GM23338 (cell line): ENCODE data around the gene SLC9A9. TPM values are rescaled to one million over a fixed set of nuclear protein-coding genes. Genes with fewer than 3 reads are reported as not detected.

Experiments used
- ATAC-seq: fragments of 200-7000 bp; cut with Tn5 transposase; 3 replicates; pipeline ENCODE4 v1.9.1; 2020
- DNase-seq: peaks from one replicate; pipeline ENCODE4 v3.0.0-alpha.2; 2015; ENCODE audit warnings: low spot score
- H2AFZ ChIP-seq: fragments of 200-600 bp; sonication (generic); 2 replicates; pipeline ENCODE4 v1.8.0; 2016; ENCODE audit warnings: antibody characterized with exemption, mild to moderate bottlenecking, moderate library complexity
- H3F3A ChIP-seq: fragments of 200-600 bp; sonication (generic); replicated peaks from 2 replicates; pipeline ENCODE4 v1.8.0; 2017; ENCODE audit warnings: antibody characterized with exemption, mixed run types, low read depth
- H3K27ac ChIP-seq: fragments of 200-600 bp; sonication (generic); 2 replicates; pipeline ENCODE4 v1.6.1; 2016; ENCODE audit warnings: low read depth
- H3K27me3 ChIP-seq: fragments of 200-600 bp; sonication (generic); 2 replicates; pipeline ENCODE4 v1.8.0; 2016; ENCODE audit warnings: mild to moderate bottlenecking, mixed run types, moderate library complexity; ENCODE audit not compliant: insufficient read depth
- H3K36me3 ChIP-seq: fragments of 200-600 bp; sonication (generic); 2 replicates; pipeline ENCODE4 v1.8.0; 2016; ENCODE audit warnings: mild to moderate bottlenecking; ENCODE audit not compliant: insufficient read depth
- H3K4me1 ChIP-seq: fragments of 200-600 bp; sonication (generic); 2 replicates; pipeline ENCODE4 v1.8.0; 2016; ENCODE audit warnings: mild to moderate bottlenecking, moderate library complexity; ENCODE audit not compliant: insufficient read depth
- H3K4me2 ChIP-seq: fragments of 200-600 bp; sonication (generic); 2 replicates; pipeline ENCODE4 v1.7.1; 2017; ENCODE audit warnings: mixed run types
- H3K4me3 ChIP-seq: fragments of 200-600 bp; sonication (generic); 2 replicates; pipeline ENCODE4 v1.6.1; 2016; ENCODE audit warnings: mixed run types
- H3K79me2 ChIP-seq: fragments of 200-600 bp; sonication (generic); replicated peaks from 2 replicates; pipeline ENCODE4 v1.8.0; 2017; ENCODE audit warnings: mild to moderate bottlenecking; ENCODE audit not compliant: insufficient read depth
- H3K9me2 ChIP-seq: fragments of 200-600 bp; sonication (generic); 2 replicates; pipeline ENCODE4 v1.8.0; 2017; ENCODE audit not compliant: insufficient read depth
- H4K20me1 ChIP-seq: fragments of 200-600 bp; sonication (generic); replicated peaks from 2 replicates; pipeline ENCODE4 v1.8.0; 2017; ENCODE audit warnings: mild to moderate bottlenecking; ENCODE audit not compliant: insufficient read depth
- H3K27ac Mint-ChIP-seq: 2 replicates; pipeline ENCODE4 v1.8.0; 2020; ENCODE audit warnings: inconsistent platforms, mild to moderate bottlenecking, moderate library complexity, mixed read lengths
- H3K27me3 Mint-ChIP-seq: 3 replicates; pipeline ENCODE4 v1.8.0; 2022; ENCODE audit warnings: low read depth, mild to moderate bottlenecking, moderate library complexity, mixed read lengths, inconsistent platforms; ENCODE audit not compliant: insufficient read depth, poor library complexity
- H3K36me3 Mint-ChIP-seq: 3 replicates; pipeline ENCODE4 v1.8.0; 2021; ENCODE audit warnings: low read depth, mild to moderate bottlenecking, inconsistent platforms, moderate library complexity, mixed read lengths
- H3K4me1 Mint-ChIP-seq: 3 replicates; pipeline ENCODE4 v1.8.0; 2020; ENCODE audit warnings: mild to moderate bottlenecking, inconsistent platforms, mixed read lengths
- H3K4me3 Mint-ChIP-seq: 3 replicates; pipeline ENCODE4 v1.8.0; 2021; ENCODE audit warnings: moderate library complexity, mild to moderate bottlenecking, inconsistent platforms, mixed read lengths
- H3K9me3 Mint-ChIP-seq: 3 replicates; pipeline ENCODE4 v1.8.0; 2020; ENCODE audit warnings: moderate library complexity, mild to moderate bottlenecking, inconsistent platforms, mixed read lengths
- CREB1 ChIP-seq: fragments of 250-450 bp; sonication (Bioruptor Pico); IDR thresholded peaks from 2 replicates; pipeline ENCODE4 v1.5.0; 2020; ENCODE audit warnings: low read depth, mild to moderate bottlenecking, moderate library complexity
- CTCF ChIP-seq, 2 experiments: fragments of 200-600 bp in 1 of 2; sonication (generic) in 1 of 2; conservative IDR thresholded peaks; 2 replicates each; pipeline versions ENCODE4 v1.5.1 to v1.6.1; 2016 to 2017; ENCODE audit warnings: antibody characterized with exemption in 2 of 2, low read depth in 2 of 2, mild to moderate bottlenecking in 2 of 2, moderate library complexity in 1 of 2
- ETS1 ChIP-seq: IDR thresholded peaks from 2 replicates; pipeline ENCODE4 v1.6.1; 2016; ENCODE audit warnings: antibody characterized with exemption
- EZH2 ChIP-seq: fragments of 200-600 bp; sonication (generic); IDR thresholded peaks from one replicate; pipeline ENCODE4 v1.8.0; 2017; ENCODE audit warnings: antibody characterized with exemption, mild to moderate bottlenecking, low read depth; ENCODE audit not compliant: unreplicated experiment
- EZH2phosphoT487 ChIP-seq: fragments of 200-600 bp; sonication (generic); IDR thresholded peaks from one replicate; pipeline ENCODE4 v1.8.1; 2018; ENCODE audit warnings: antibody characterized with exemption; ENCODE audit not compliant: unreplicated experiment
- JUNB ChIP-seq: IDR thresholded peaks from one replicate; pipeline ENCODE4 v1.6.1; 2016; ENCODE audit warnings: antibody characterized with exemption; ENCODE audit not compliant: unreplicated experiment
- NANOG ChIP-seq: IDR thresholded peaks from 2 replicates; pipeline ENCODE4 v1.6.1; 2016; ENCODE audit warnings: antibody characterized with exemption, borderline replicate concordance
- POLR2AphosphoS5 ChIP-seq: IDR thresholded peaks from 2 replicates; pipeline ENCODE4 v1.6.1; 2016; ENCODE audit warnings: antibody characterized with exemption, low read depth
- REST ChIP-seq: IDR thresholded peaks from one replicate; pipeline ENCODE4 v1.6.1; 2018; ENCODE audit warnings: antibody characterized with exemption; ENCODE audit not compliant: unreplicated experiment
- STAT1 ChIP-seq: IDR thresholded peaks from one replicate; pipeline ENCODE4 v1.6.1; 2016; ENCODE audit warnings: antibody characterized with exemption; ENCODE audit not compliant: unreplicated experiment
- ZNF114 ChIP-seq: fragments of 250-450 bp; sonication (Bioruptor Pico); IDR thresholded peaks from 2 replicates; pipeline ENCODE4 v1.5.0; 2020; ENCODE audit warnings: mild to moderate bottlenecking, moderate library complexity
- ZNF331 ChIP-seq: fragments of 250-450 bp; sonication (Bioruptor Pico); IDR thresholded peaks from 2 replicates; pipeline ENCODE4 v1.5.0; 2020; ENCODE audit warnings: low read depth, mild to moderate bottlenecking, moderate library complexity
- ZNF462 ChIP-seq: fragments of 250-450 bp; sonication (Bioruptor Pico); IDR thresholded peaks from 2 replicates; pipeline ENCODE4 v1.5.0; 2020; ENCODE audit warnings: mild to moderate bottlenecking, moderate library complexity
- polyA plus RNA-seq: library from polyadenylated mRNA; unstranded; fragments of >200 nt; fragmentation: Nextera tagmentation; extraction: Ambion mirVana; gene quantifications from 2 replicates; pipeline ENCODE4 v1.2.1, GENCODE V29; 2016
- total RNA-seq: library from RNA; depleted of rRNA; stranded (reverse); fragments of >200 nt; shearing (Covaris generic); gene quantifications from 2 replicates; pipeline ENCODE4 v1.2.3, GENCODE V29; 2014

The SLC9A9 gene
- total and polyA plus RNA-seq, 2 experiments from 2014 or later: 1.3 to 1.6 TPM

- H2AFZ ChIP-seq: no peak overlapping the region; the same call in 1 of the 2 replicates
Observed at GRCh38 chr3:143263852-143264513, 584.3 kb downstream of the SLC9A9 start.

More at GRCh38 chr3:143263852-143264513, 584.3 kb downstream of the SLC9A9 start:
- H3F3A ChIP-seq: no peaks in the 10 kb centered on the region
- TF ChIP-seq REST: no peak
- TF ChIP-seq CTCF (conservative IDR thresholded peaks at IDR 0.05; ENCODE audit: low read depth in 2 of 2): no peak
- no peak for TF ChIP-seq CREB1 (CRISPR knock-in tag)
- TF ChIP-seq ZNF331: no peak
- no peak for TF ChIP-seq EZH2
- no peak for TF ChIP-seq EZH2phosphoT487
- no peak for TF ChIP-seq JUNB
- TF ChIP-seq STAT1: no peak
- TF ChIP-seq POLR2AphosphoS5: no peak
- TF ChIP-seq ZNF114 (CRISPR knock-in tag): no peak
- TF ChIP-seq ZNF462 (CRISPR knock-in tag): no peak
- TF ChIP-seq NANOG: no peak
- TF ChIP-seq ETS1: no peak
- H3K27me3 ChIP-seq: no peaks in the 10 kb centered on the region
- Mint-ChIP-seq H3K4me1 (no peaks in the 10 kb centered on the region), H3K9me3 (no peaks in the 10 kb centered on the region), H3K27me3 (peaks cover 1% of the 10 kb centered on the region), H3K36me3 (no peaks in the 10 kb centered on the region), H3K27ac (0 out of 2 replicates have a peak overlapping the region, but pooled peaks have one; percentile 12), H3K4me3 (no peak overlapping the region)
- DNase-seq (no peak), ATAC-seq (no peak)
- no peaks in the 10 kb centered on the region for H3K4me1 ChIP-seq
- H4K20me1 ChIP-seq: no peaks in the 10 kb centered on the region
- no peak overlapping the region for H3K4me2 ChIP-seq
- no peak overlapping the region for H3K27ac ChIP-seq
- no peaks in the 10 kb centered on the region for H3K79me2 ChIP-seq
- H3K4me3 ChIP-seq: no peak overlapping the region
- no peaks in the 10 kb centered on the region for H3K36me3 ChIP-seq
- no peaks in the 10 kb centered on the region for H3K9me2 ChIP-seq
